Measurements from ENCODE around the gene BBS10. TPM values are rescaled to one million over a fixed set of nuclear protein-coding genes. Genes with fewer than 3 reads are reported as not detected.

Gene BBS10
- total and polyA plus RNA-seq, 8 donors, result 1.9 to 6.4 (median 3.1) TPM

DNA sequence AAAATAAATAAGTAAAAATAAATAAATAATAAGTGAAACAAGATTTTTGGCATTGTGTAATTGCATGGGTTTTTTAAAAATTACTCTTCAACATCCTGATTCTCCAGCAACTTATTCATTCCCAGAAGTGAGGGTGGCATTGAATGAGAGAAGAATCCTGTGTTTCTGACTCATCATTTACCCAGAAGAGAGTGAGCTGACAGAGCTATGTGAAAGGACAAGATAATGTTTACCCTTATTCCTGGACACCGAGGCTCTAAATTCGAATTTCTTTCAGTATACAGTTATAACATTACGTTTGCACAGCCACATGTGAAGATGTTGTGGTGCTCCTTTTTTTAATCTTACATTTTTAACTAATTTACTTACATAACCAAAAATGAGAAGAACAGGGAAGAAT lies 36.4 kb downstream of the BBS10 start:
- H3K9me3 ChIP-seq, result no peaks in the 10 kb centered on the region
- no peak overlapping the region for H3K27ac ChIP-seq
- no peak for DNase-seq
- H3K36me3 ChIP-seq, result no peaks in the 10 kb centered on the region
- ATAC-seq, result no peak
- no peaks in the 10 kb centered on the region for H3K27me3 ChIP-seq
- no peaks in the 10 kb centered on the region for H3K4me1 ChIP-seq
- H3K4me3 ChIP-seq, result no peak overlapping the region
- 67 to 71% methylated on average over 3 of the region's 3 CpGs for WGBS, 2 donors
- TF ChIP-seq, protein P1, sequence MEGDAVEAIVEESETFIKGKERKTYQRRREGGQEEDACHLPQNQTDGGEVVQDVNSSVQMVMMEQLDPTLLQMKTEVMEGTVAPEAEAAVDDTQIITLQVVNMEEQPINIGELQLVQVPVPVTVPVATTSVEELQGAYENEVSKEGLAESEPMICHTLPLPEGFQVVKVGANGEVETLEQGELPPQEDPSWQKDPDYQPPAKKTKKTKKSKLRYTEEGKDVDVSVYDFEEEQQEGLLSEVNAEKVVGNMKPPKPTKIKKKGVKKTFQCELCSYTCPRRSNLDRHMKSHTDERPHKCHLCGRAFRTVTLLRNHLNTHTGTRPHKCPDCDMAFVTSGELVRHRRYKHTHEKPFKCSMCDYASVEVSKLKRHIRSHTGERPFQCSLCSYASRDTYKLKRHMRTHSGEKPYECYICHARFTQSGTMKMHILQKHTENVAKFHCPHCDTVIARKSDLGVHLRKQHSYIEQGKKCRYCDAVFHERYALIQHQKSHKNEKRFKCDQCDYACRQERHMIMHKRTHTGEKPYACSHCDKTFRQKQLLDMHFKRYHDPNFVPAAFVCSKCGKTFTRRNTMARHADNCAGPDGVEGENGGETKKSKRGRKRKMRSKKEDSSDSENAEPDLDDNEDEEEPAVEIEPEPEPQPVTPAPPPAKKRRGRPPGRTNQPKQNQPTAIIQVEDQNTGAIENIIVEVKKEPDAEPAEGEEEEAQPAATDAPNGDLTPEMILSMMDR (IDR thresholded peaks at IDR 0.05), result no peak
- FAIRE-seq, result no peak
- intact Hi-C loops (cut with DNase I), result no loop called here

DNA sequence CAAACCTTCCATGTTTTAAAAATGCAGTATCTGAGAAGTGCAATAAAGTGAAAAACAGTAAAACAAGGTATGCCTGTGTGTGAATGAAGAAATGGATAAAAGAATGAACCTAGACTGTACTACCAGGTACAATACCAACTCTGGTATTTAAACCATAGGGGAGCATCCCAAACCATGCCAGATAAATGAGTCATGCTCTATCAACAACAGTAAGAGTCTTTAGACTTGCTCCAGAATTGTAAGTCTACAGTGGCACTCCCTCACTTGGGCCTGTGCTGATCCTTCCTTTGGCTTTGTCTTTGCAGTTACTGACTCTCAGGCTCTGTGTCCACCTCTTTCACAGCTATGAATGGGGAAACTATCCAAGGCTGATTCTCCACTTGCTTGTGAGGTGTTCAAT lies 38.1 kb downstream of the BBS10 start:
- Histone ChIP-seq H3K27me3 (no peaks in the 10 kb centered on the region), H3K4me3 (no peak overlapping the region), H3K4me1 (no peaks in the 10 kb centered on the region), H3K27ac (no peak overlapping the region), H3K9me3 (no peaks in the 10 kb centered on the region), H3K36me3 (no peaks in the 10 kb centered on the region)
- TF ChIP-seq, protein P1 (IDR thresholded peaks at IDR 0.05), result no peak
- no peak for FAIRE-seq
- intact Hi-C loops (cut with DNase I), result no loop called here
- DNase-seq, result no peak
- no peak for ATAC-seq

GRCh38 chr12:76308866-76309265 lies 39.3 kb downstream of the BBS10 start:
- WGBS, 2 donors, result 37 to 41% methylated on average over 3 of the region's 3 CpGs
- no peak for ATAC-seq
- no peaks in the 10 kb centered on the region for H3K9me3 ChIP-seq
- TF ChIP-seq, protein P1 (IDR thresholded peaks at IDR 0.05), result no peak
- no peak overlapping the region for H3K27ac ChIP-seq
- H3K27me3 ChIP-seq, result no peaks in the 10 kb centered on the region
- H3K36me3 ChIP-seq, result no peaks in the 10 kb centered on the region
- no peak for DNase-seq
- intact Hi-C loops (cut with DNase I), result no loop called here
- no peaks in the 10 kb centered on the region for H3K4me1 ChIP-seq
- no peak overlapping the region for H3K4me3 ChIP-seq
- no peak for FAIRE-seq

DNA sequence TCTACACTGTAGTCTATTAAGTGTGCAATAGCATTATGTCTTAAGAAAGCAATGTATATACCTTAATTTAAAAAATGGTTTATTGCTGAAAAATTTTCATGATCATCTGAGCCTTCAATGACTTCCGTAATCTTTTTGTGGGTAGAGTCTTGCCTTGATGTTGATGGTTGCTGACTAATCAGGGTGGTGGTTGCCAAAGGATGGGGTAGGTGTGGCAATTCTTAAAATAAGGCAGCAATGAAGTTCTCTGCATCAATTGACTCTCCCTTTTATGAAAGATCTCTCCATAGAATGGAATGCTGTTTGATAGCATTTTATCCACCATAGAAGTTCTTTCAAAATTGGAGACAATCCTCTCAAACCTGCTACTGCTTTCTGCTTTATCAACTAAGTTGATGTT lies 41.1 kb downstream of the BBS10 start:
- FAIRE-seq, result no peak
- intact Hi-C loops (cut with DNase I), result no loop called here
- Histone ChIP-seq H3K4me3 (no peak overlapping the region), H3K4me1 (no peaks in the 10 kb centered on the region), H3K36me3 (no peaks in the 10 kb centered on the region), H3K27me3 (no peaks in the 10 kb centered on the region), H3K9me3 (no peaks in the 10 kb centered on the region), H3K27ac (no peak overlapping the region)
- WGBS, 2 donors, result 80 to 89% methylated on average over 1 of the region's 1 CpG
- no peak for DNase-seq
- TF ChIP-seq, protein P1 (IDR thresholded peaks at IDR 0.05), result no peak
- ATAC-seq, result no peak

DNA sequence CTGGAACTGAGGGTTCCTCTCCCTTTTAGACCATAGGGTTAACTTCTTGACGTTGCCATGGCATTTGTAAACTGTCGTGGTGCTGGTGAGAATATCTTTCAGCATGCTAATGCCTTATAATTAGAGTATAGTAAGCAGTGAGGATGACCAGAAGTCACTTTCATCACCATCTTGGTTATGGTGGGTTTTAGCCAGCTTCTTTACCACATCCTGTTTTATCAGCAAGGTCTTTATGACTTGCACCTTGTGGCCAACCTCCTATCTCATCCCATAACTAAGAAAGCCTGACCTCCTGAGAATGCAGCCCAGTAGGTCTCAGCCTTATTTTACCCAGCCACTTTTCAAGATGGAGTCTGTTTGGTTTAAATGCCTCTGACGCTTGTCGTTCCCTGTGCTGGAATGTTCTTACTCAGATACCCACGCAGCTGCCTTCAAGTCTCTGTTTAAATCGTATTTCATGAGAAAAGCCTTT lies 44.2 kb downstream of the BBS10 start:
- Histone ChIP-seq H3K27me3 (no peaks in the 10 kb centered on the region), H3K36me3 (no peaks in the 10 kb centered on the region), H3K4me1 (no peaks in the 10 kb centered on the region), H3K4me3 (no peak overlapping the region), H3K9me3 (no peaks in the 10 kb centered on the region), H3K27ac (no peak overlapping the region)
- no peak for ATAC-seq
- no peak for FAIRE-seq
- 68 to 77% methylated on average over 6 of the region's 6 CpGs for WGBS, 2 donors
- intact Hi-C loops (cut with DNase I), result no loop called here
- DNase-seq, result no peak
- TF ChIP-seq, protein P1 (IDR thresholded peaks at IDR 0.05), result no peak

All from pancreas (tissue), 10 donors.